Measurements from ENCODE around the gene PMEL. TPM values are rescaled to one million over a fixed set of nuclear protein-coding genes. Genes with fewer than 3 reads are reported as not detected.

PMEL gene
- total RNA-seq, 1 experiment from 2014 or later: 5.8 TPM

GRCh38 chr12:55937981-55938380, 27.9 kb downstream of the PMEL start:
- Histone ChIP-seq H3K4me1 (ENCODE audit: control insufficient read depth in 1 of 2, insufficient read depth in 2 of 2, low read length in 2 of 2) (peaks cover 11 to 38% of the 10 kb centered on the region in 2 experiments), H4K20me1 (ENCODE audit: insufficient read depth) (no peaks in the 10 kb centered on the region), H3K79me2 (ENCODE audit: insufficient read depth, low read length) (no peaks in the 10 kb centered on the region), H3K27ac (ENCODE audit: low read depth, low read length) (no peak overlapping the region), H3K9ac (ENCODE audit: low read length) (no peak overlapping the region; the same call in 1 of the 2 replicates), H3K4me2 (ENCODE audit: low read length) (peak overlapping the region; percentile 26; the same call in 1 of the 2 replicates), H3K9me3 (ENCODE audit: control insufficient read depth in 1 of 2, insufficient read depth in 1 of 2, low read depth in 1 of 2, low read length in 2 of 2) (no peaks in the 10 kb centered on the region), H2AFZ (ENCODE audit: low read depth, low read length, poor library complexity, severe bottlenecking) (no peak overlapping the region), H3K27me3 (ENCODE audit: insufficient read depth, low read length) (no peaks in the 10 kb centered on the region), H3K36me3 (ENCODE audit: control insufficient read depth in 1 of 2, insufficient read depth in 2 of 2, low read length in 2 of 2) (peaks cover 0 to 6% of the 10 kb centered on the region in 2 experiments; a peak in 2 of 4 replicates), H3K9me2 (ENCODE audit: insufficient read depth) (no peaks in the 10 kb centered on the region), H3K4me3 (replicated peaks in 1 of 2; ENCODE audit: low read depth in 1 of 2, low read length in 2 of 2) (no peak overlapping the region)
- intact Hi-C loops (cut with micrococcal nuclease): no loop called here
- BruUV-seq (replicated peaks): no TSS peak
- POLR2A ChIA-PET: interaction anchor here (1.0 kb wide), 1 partner anchor 11 kb away, joined by 3 read pairs; no protein-coding TSS in a partner anchor
- TF ChIP-seq CBX3 (IDR thresholded peaks at IDR 0.05; ENCODE audit: low read depth): no peak
- TF ChIP-seq EZH2 (IDR thresholded peaks at IDR 0.05): no peak
- no peak for TF ChIP-seq CEBPB (IDR thresholded peaks at IDR 0.05; ENCODE audit: low read depth)
- TF ChIP-seq FOSL1 (IDR thresholded peaks at IDR 0.05; ENCODE audit: low read depth): no peak
- no peak for DNase-seq (ENCODE audit: low read depth, low spot score)
- CTCF ChIA-PET: no interaction called here
- no peak for ATAC-seq
- RAD21 ChIA-PET (ENCODE audit: low non-redundant PET in 1 of 2, low total read pairs in 2 of 2, uncharacterized antibody in 2 of 2, unreplicated experiment in 2 of 2): no interaction called here

GRCh38 chr12:55935738-55936151, 30.1 kb downstream of the PMEL start:
- no peaks in the 10 kb centered on the region for H4K20me1 ChIP-seq (ENCODE audit: insufficient read depth)
- ChIA-PET CTCF (no interaction called here), POLR2A (interaction anchor here (0.6 kb wide), 1 partner anchor 128 kb away, joined by 4 read pairs; no protein-coding TSS in a partner anchor), RAD21 (ENCODE audit: low non-redundant PET in 1 of 2, low total read pairs in 2 of 2, uncharacterized antibody in 2 of 2, unreplicated experiment in 2 of 2) (no interaction called here)
- no peak overlapping the region for H3K27ac ChIP-seq (ENCODE audit: low read depth, low read length)
- DNase-seq (ENCODE audit: low read depth, low spot score): no peak
- H3K36me3 ChIP-seq (ENCODE audit: control insufficient read depth in 1 of 2, insufficient read depth in 2 of 2, low read length in 2 of 2): no peaks in the 10 kb centered on the region
- ATAC-seq: no peak
- no peaks in the 10 kb centered on the region for H3K27me3 ChIP-seq (ENCODE audit: insufficient read depth, low read length)
- no peak overlapping the region for H3K4me2 ChIP-seq (ENCODE audit: low read length)
- H3K4me3 ChIP-seq (replicated peaks in 1 of 2; ENCODE audit: low read depth in 1 of 2, low read length in 2 of 2): no peak overlapping the region
- H3K9ac ChIP-seq (ENCODE audit: low read length): no peak overlapping the region
- intact Hi-C loops (cut with micrococcal nuclease): no loop called here
- TF ChIP-seq POLR2A (IDR thresholded peaks at IDR 0.05; ENCODE audit: borderline replicate concordance, extremely low read depth, insufficient read depth, insufficient read length): no peak
- TF ChIP-seq ATF3 (IDR thresholded peaks at IDR 0.05): no peak
- no peak for TF ChIP-seq REST (IDR thresholded peaks at IDR 0.05; ENCODE audit: low read depth)
- TF ChIP-seq SIN3A (IDR thresholded peaks at IDR 0.05; ENCODE audit: low read depth): no peak
- no peak for TF ChIP-seq EZH2 (IDR thresholded peaks at IDR 0.05)
- TF ChIP-seq SP1 (IDR thresholded peaks at IDR 0.05; ENCODE audit: low read depth): no peak
- H3K9me2 ChIP-seq (ENCODE audit: insufficient read depth): no peaks in the 10 kb centered on the region
- BruUV-seq (replicated peaks): no TSS peak
- no peak overlapping the region for H2AFZ ChIP-seq (ENCODE audit: low read depth, low read length, poor library complexity, severe bottlenecking)
- H3K79me2 ChIP-seq (ENCODE audit: insufficient read depth, low read length): no peaks in the 10 kb centered on the region
- no peaks in the 10 kb centered on the region for H3K9me3 ChIP-seq (ENCODE audit: control insufficient read depth in 1 of 2, insufficient read depth in 1 of 2, low read depth in 1 of 2, low read length in 2 of 2)
- H3K4me1 ChIP-seq (ENCODE audit: control insufficient read depth in 1 of 2, insufficient read depth in 2 of 2, low read length in 2 of 2): peaks cover 17 to 57% of the 10 kb centered on the region in 2 experiments
